Esophagus squamous epithelium (tissue), 5 donors: Measurements from ENCODE around the gene MGMT. TPM values are rescaled to one million over a fixed set of nuclear protein-coding genes. Genes with fewer than 3 reads are reported as not detected.

Source experiments
- DNase-seq: peaks from one replicate; lab custom pipeline; 2025; lab: John Stamatoyannopoulos, UW
- H3K27ac ChIP-seq, 4 donors: fragments of 200-600 bp; sonication (generic); one replicate each; pipeline ENCODE4 v1.5.1; 2016 to 2019; ENCODE audit warnings: mild to moderate bottlenecking in 1 of 4
- H3K27me3 ChIP-seq, 4 donors: fragments of 200-600 bp; sonication (generic); 1 replicate in 3 of 4; 2 replicates in 1 of 4; pipeline versions ENCODE4 v1.5.1 to v1.6.0; 2017 to 2021; ENCODE audit warnings: antibody characterized with exemption in 1 of 4
- H3K36me3 ChIP-seq, 3 donors: fragments of 200-600 bp; sonication (generic); one replicate each; pipeline ENCODE4 v1.5.1; 2016 to 2019
- H3K4me1 ChIP-seq, 3 donors: fragments of 200-600 bp; sonication (generic); one replicate each; pipeline ENCODE4 v1.5.1; 2017 to 2019
- H3K4me3 ChIP-seq, 4 donors: fragments of 200-600 bp; sonication (generic); 1 replicate in 3 of 4; 2 replicates in 1 of 4; pipeline ENCODE4 v1.5.1; 2016 to 2019; ENCODE audit warnings: mild to moderate bottlenecking in 2 of 4, moderate library complexity in 1 of 4
- H3K9me3 ChIP-seq, 3 donors: fragments of 200-600 bp; sonication (generic); one replicate each; pipeline ENCODE4 v1.5.1; 2016 to 2019
- CTCF ChIP-seq, 6 experiments: fragments of 450-650 bp in 4 of 6; fragments of 200-600 bp in 2 of 6; sonication (generic) in 2 of 6; IDR thresholded peaks; one replicate each; pipeline ENCODE4 v1.5.1; 2016 to 2019; ENCODE audit warnings: antibody characterized with exemption in 6 of 6, mild to moderate bottlenecking in 4 of 6, moderate library complexity in 4 of 6
- POLR2A ChIP-seq, 4 donors: fragments of 450-650 bp; IDR thresholded peaks; one replicate each; pipeline ENCODE4 v1.6.1; 2017; ENCODE audit warnings: antibody characterized with exemption in 4 of 4, mild to moderate bottlenecking in 4 of 4, moderate library complexity in 3 of 4
- WGBS, 2 donors: methylation state at CpG; one replicate each; pipeline ENCODE4 v1.1.5; 2018; 5-methylcytosine and 5-hydroxymethylcytosine counted together
- intact Hi-C: fragments of 100-400 bp; cut with DNase I; formaldehyde crosslinking; loops from one replicate; pipeline ENCODE4 v1.15.0; 2022
- total RNA-seq, 4 donors: library from RNA; depleted of rRNA; stranded (reverse); fragments of >200 nt; gene quantifications; one replicate each; pipeline ENCODE4 v1.1.0, GENCODE V29; 2016
- donor health status: DM: yes; HTN: yes; CAD: no.

Gene MGMT
- total RNA-seq, 4 donors from 2014 or later, result 15.6 to 28.8 (median 18.4) TPM

- H3K27me3 ChIP-seq, result no peaks in the 10 kb centered on the region
- no peaks in the 10 kb centered on the region for H3K9me3 ChIP-seq
- intact Hi-C loops, result no loop called here
- peaks cover 0 to 36% (median 9%) of the 10 kb centered on the region in 3 donors for H3K4me1 ChIP-seq
- H3K4me3 ChIP-seq, result no peak overlapping the region
- TF ChIP-seq POLR2A (IDR thresholded peaks at IDR 0.05) (no peak), CTCF (IDR thresholded peaks at IDR 0.05) (no peak)
- WGBS, 2 donors, result 46 to 58% methylated on average over 2 to 4 of the region's 4 CpGs
- no peak for DNase-seq
- no peaks in the 10 kb centered on the region for H3K36me3 ChIP-seq
- no peak overlapping the region for H3K27ac ChIP-seq
These were observed 227.1 kb downstream of the MGMT start for GRCh38 chr10:129694184-129694583.

GRCh38 chr10:129694691-129695243 lies 227.7 kb downstream of the MGMT start:
- Histone ChIP-seq H3K27me3 (no peaks in the 10 kb centered on the region), H3K36me3 (no peaks in the 10 kb centered on the region), H3K4me3 (no peak overlapping the region), H3K9me3 (no peaks in the 10 kb centered on the region), H3K27ac (no peak overlapping the region), H3K4me1 (peaks cover 0 to 32% (median 9%) of the 10 kb centered on the region in 3 donors)
- TF ChIP-seq CTCF (IDR thresholded peaks at IDR 0.05) (no peak), POLR2A (IDR thresholded peaks at IDR 0.05) (no peak)
- WGBS, 2 donors, result 54 to 67% methylated on average over 5 of the region's 5 CpGs
- DNase-seq, result no peak
- intact Hi-C loops, result no loop called here

GRCh38 chr10:129695671-129696070 lies 228.6 kb downstream of the MGMT start:
- no peak for TF ChIP-seq CTCF (IDR thresholded peaks at IDR 0.05)
- TF ChIP-seq POLR2A (IDR thresholded peaks at IDR 0.05), result no peak
- no peaks in the 10 kb centered on the region for H3K9me3 ChIP-seq
- no peak overlapping the region for H3K4me3 ChIP-seq
- WGBS, 2 donors, result 81 to 96% methylated on average over 6 to 9 of the region's 13 CpGs
- no peak for DNase-seq
- no peaks in the 10 kb centered on the region for H3K27me3 ChIP-seq
- peaks cover 0 to 26% (median 5%) of the 10 kb centered on the region in 3 donors for H3K4me1 ChIP-seq
- intact Hi-C loops, result no loop called here
- no peaks in the 10 kb centered on the region for H3K36me3 ChIP-seq
- no peak overlapping the region for H3K27ac ChIP-seq

GRCh38 chr10:129696636-129697035 lies 229.6 kb downstream of the MGMT start:
- H3K4me1 ChIP-seq, result peaks cover 0 to 20% (median 3%) of the 10 kb centered on the region in 3 donors
- DNase-seq, result no peak
- no peaks in the 10 kb centered on the region for H3K36me3 ChIP-seq
- 93 to 95% methylated on average over 3 of the region's 7 CpGs for WGBS, 2 donors
- TF ChIP-seq CTCF (IDR thresholded peaks at IDR 0.05), result no peak
- no peak for TF ChIP-seq POLR2A (IDR thresholded peaks at IDR 0.05)
- intact Hi-C loops, result no loop called here
- no peaks in the 10 kb centered on the region for H3K27me3 ChIP-seq
- no peaks in the 10 kb centered on the region for H3K9me3 ChIP-seq
- H3K27ac ChIP-seq, result no peak overlapping the region
- no peak overlapping the region for H3K4me3 ChIP-seq

GRCh38 chr10:129697463-129698247 lies 230.6 kb downstream of the MGMT start:
- no peak for DNase-seq
- Histone ChIP-seq H3K27ac (no peak overlapping the region), H3K27me3 (no peaks in the 10 kb centered on the region), H3K4me3 (no peak overlapping the region), H3K9me3 (no peaks in the 10 kb centered on the region), H3K36me3 (no peaks in the 10 kb centered on the region), H3K4me1 (peaks cover 0 to 20% (median 3%) of the 10 kb centered on the region in 3 donors)
- intact Hi-C loops, result no loop called here
- no peak for TF ChIP-seq CTCF (IDR thresholded peaks at IDR 0.05)
- TF ChIP-seq POLR2A (IDR thresholded peaks at IDR 0.05), result no peak
- 84 to 89% methylated on average over 7 to 11 of the region's 15 CpGs for WGBS, 2 donors
